HL-60 (cell line): ENCODE results near the gene SFXN1.

ENCODE experiments used
- CTCF ChIP-seq: IDR thresholded peaks from one replicate; pipeline ENCODE4 v1.5.1; 2011; ENCODE audit warnings: low read length, control low read depth, inconsistent platforms; ENCODE audit not compliant: insufficient read depth
- GABPA ChIP-seq: IDR thresholded peaks from 2 replicates; pipeline ENCODE4 v1.6.1; 2012; ENCODE audit warnings: low read depth
- POLR2AphosphoS5 ChIP-seq: IDR thresholded peaks from 2 replicates; pipeline ENCODE4 v1.6.1; 2012; ENCODE audit warnings: low read depth
- TF ChIP-seq, protein P1 (sequence below): IDR thresholded peaks from 2 replicates; pipeline ENCODE4 v1.6.1; 2012; ENCODE audit warnings: low read depth; ENCODE audit not compliant: insufficient replicate concordance

- TF ChIP-seq CTCF (no peak), GABPA (no peak), POLR2AphosphoS5 (no peak)
- TF ChIP-seq, protein P1, sequence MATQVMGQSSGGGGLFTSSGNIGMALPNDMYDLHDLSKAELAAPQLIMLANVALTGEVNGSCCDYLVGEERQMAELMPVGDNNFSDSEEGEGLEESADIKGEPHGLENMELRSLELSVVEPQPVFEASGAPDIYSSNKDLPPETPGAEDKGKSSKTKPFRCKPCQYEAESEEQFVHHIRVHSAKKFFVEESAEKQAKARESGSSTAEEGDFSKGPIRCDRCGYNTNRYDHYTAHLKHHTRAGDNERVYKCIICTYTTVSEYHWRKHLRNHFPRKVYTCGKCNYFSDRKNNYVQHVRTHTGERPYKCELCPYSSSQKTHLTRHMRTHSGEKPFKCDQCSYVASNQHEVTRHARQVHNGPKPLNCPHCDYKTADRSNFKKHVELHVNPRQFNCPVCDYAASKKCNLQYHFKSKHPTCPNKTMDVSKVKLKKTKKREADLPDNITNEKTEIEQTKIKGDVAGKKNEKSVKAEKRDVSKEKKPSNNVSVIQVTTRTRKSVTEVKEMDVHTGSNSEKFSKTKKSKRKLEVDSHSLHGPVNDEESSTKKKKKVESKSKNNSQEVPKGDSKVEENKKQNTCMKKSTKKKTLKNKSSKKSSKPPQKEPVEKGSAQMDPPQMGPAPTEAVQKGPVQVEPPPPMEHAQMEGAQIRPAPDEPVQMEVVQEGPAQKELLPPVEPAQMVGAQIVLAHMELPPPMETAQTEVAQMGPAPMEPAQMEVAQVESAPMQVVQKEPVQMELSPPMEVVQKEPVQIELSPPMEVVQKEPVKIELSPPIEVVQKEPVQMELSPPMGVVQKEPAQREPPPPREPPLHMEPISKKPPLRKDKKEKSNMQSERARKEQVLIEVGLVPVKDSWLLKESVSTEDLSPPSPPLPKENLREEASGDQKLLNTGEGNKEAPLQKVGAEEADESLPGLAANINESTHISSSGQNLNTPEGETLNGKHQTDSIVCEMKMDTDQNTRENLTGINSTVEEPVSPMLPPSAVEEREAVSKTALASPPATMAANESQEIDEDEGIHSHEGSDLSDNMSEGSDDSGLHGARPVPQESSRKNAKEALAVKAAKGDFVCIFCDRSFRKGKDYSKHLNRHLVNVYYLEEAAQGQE, result no peak
Observed at GRCh38 chr5:175468892-175469291, 9.5 kb upstream of the SFXN1 start.
